ENCODE results near the gene GLRX5.
"Not testable (repeated sequence)": the region's sequence is repeated elsewhere in the genome, so short reads cannot be mapped to it uniquely, and the experiment has no call there.

Gene GLRX5

DNA sequence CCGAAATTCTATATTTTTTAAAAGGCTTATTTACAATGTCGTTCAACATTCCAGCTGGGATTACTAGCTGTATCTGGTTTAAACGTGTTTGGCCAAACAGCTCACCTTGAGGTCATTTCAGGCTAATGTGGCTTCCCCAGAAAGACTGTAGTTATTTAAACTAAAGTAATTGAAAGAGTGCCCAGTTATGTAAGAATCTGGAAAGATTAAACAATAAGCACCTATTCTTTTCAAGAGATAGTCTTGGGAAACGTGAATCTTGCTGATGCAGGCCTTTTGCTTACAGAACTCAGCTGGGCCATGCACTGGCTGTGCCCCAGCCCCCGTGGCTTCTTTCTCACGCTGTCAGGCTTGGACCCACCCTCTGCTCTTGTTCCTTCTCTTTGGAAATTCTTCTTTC lies 24.4 kb downstream of the GLRX5 start:
- H3K27me3 ChIP-seq (ENCODE audit: insufficient read depth, low read length) = peaks cover 8% of the 10 kb centered on the region; the same call in 1 of the 2 replicates
- no peaks in the 10 kb centered on the region for H3K36me3 ChIP-seq (ENCODE audit: insufficient read depth, low read length)
- no peak overlapping the region for H3K27ac ChIP-seq (ENCODE audit: low read depth, low read length)
- H3K79me2 ChIP-seq (ENCODE audit: control insufficient read depth, insufficient read depth, low read length, unreplicated experiment) = no peaks in the 10 kb centered on the region
- no peak overlapping the region for H3K4me3 ChIP-seq (ENCODE audit: low read depth, low read length)
- no peak overlapping the region for H2AFZ ChIP-seq (ENCODE audit: low read length, unreplicated experiment)
- no peaks in the 10 kb centered on the region for H3K4me1 ChIP-seq (ENCODE audit: control insufficient read depth, insufficient read depth, low read length, unreplicated experiment)

DNA sequence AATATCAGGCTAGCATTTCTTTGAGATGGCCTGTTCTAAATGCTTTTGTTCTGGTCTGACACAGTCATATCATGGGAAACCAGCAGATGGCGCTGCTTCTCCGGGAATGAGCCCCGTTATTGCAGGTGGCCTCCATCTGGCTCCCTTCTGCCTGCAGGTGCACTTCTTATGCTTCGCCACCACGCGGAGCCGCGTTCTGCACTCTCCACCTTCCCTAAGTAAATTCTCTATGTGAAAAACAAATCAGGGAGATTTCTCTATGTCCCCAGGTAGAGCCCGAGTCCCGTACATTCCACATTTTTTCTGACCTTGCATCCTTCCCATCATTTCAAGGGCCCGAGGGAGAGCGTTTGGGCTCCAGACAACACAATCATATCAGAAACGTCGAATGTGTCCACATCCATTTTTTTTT lies 26.2 kb downstream of the GLRX5 start:
- H3K79me2 ChIP-seq (ENCODE audit: control insufficient read depth, insufficient read depth, low read length, unreplicated experiment) = no peaks in the 10 kb centered on the region
- no peak overlapping the region for H3K4me3 ChIP-seq (ENCODE audit: low read depth, low read length)
- no peaks in the 10 kb centered on the region for H3K4me1 ChIP-seq (ENCODE audit: control insufficient read depth, insufficient read depth, low read length, unreplicated experiment)
- peaks cover 8% of the 10 kb centered on the region; the same call in 1 of the 2 replicates for H3K27me3 ChIP-seq (ENCODE audit: insufficient read depth, low read length)
- no peak overlapping the region for H2AFZ ChIP-seq (ENCODE audit: low read length, unreplicated experiment)
- H3K27ac ChIP-seq (ENCODE audit: low read depth, low read length) = no peak overlapping the region
- H3K36me3 ChIP-seq (ENCODE audit: insufficient read depth, low read length) = no peaks in the 10 kb centered on the region

DNA sequence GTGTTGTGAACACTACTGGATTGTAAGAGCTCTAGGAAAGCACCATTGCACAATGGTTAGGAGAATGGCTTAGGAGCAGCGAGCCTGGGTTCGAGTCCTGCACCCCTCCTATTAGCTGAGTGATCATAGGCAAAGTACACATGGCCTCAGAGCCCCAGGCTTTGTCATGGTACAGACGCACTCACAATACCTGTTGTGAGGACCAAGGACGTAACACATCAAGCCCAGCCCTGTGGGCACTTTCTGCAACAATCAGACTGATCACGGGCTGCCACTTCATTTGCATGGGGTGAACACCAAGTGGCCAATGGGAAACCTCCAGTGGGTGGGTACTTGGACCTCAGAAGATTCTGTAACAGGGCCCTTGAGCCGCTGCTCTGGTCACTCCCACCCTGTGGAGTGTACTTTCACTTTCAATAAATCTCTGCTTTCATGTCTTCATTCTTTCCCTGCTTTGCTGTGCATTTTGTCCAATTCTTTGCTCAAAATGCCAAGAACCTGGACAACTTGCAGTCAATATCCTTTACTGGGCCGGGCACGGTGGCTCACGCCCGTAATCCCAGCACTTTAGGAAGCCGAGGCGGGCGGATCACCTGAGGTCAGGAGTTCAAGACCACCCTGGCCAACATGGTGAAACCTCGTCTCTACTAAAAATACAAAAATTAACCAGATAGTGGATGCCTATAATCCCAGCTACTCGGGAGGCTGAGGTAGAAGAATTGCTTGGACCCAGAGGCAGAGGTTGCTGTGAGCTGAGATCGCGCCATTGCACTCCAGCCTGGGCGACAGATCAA lies 28.2 kb downstream of the GLRX5 start:
- Histone ChIP-seq H3K36me3 (ENCODE audit: insufficient read depth, low read length) (no peaks in the 10 kb centered on the region), H3K79me2 (ENCODE audit: control insufficient read depth, insufficient read depth, low read length, unreplicated experiment) (no peaks in the 10 kb centered on the region), H3K27ac (ENCODE audit: low read depth, low read length) (no peak overlapping the region), H2AFZ (ENCODE audit: low read length, unreplicated experiment) (no peak overlapping the region), H3K4me3 (ENCODE audit: low read depth, low read length) (0 out of 2 replicates have a peak overlapping the region, but pooled peaks have one; percentile 15), H3K27me3 (ENCODE audit: insufficient read depth, low read length) (peaks cover 9% of the 10 kb centered on the region; the same call in 1 of the 2 replicates), H3K4me1 (ENCODE audit: control insufficient read depth, insufficient read depth, low read length, unreplicated experiment) (no peaks in the 10 kb centered on the region)

DNA sequence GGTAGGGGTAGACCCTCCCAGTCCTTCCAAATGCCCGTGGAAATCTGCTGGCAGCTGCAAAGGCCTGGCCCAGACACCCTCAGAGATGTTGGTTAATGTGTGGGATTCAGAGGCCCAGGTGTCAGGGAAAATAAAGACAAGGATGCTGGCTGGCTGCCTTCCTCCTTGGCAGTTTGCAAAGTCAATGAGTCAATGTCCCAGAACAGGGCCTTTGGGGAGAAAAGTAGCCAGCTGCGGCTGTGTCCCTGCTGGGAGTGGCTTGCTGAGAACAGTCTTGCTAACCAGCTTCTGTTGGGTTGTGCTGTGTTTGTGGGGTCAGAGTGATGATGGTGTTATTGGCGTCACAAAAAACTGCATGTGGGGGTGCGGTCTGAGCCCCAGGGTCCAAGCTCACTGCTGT lies 29.2 kb downstream of the GLRX5 start:
- H3K27ac ChIP-seq (ENCODE audit: low read depth, low read length) = no peak overlapping the region
- H3K27me3 ChIP-seq (ENCODE audit: insufficient read depth, low read length) = peaks cover 19% of the 10 kb centered on the region; the same call in 1 of the 2 replicates
- H3K4me1 ChIP-seq (ENCODE audit: control insufficient read depth, insufficient read depth, low read length, unreplicated experiment) = no peaks in the 10 kb centered on the region
- H3K4me3 ChIP-seq (ENCODE audit: low read depth, low read length) = no peak overlapping the region
- H3K36me3 ChIP-seq (ENCODE audit: insufficient read depth, low read length) = no peaks in the 10 kb centered on the region
- no peak overlapping the region for H2AFZ ChIP-seq (ENCODE audit: low read length, unreplicated experiment)
- no peaks in the 10 kb centered on the region for H3K79me2 ChIP-seq (ENCODE audit: control insufficient read depth, insufficient read depth, low read length, unreplicated experiment)

DNA sequence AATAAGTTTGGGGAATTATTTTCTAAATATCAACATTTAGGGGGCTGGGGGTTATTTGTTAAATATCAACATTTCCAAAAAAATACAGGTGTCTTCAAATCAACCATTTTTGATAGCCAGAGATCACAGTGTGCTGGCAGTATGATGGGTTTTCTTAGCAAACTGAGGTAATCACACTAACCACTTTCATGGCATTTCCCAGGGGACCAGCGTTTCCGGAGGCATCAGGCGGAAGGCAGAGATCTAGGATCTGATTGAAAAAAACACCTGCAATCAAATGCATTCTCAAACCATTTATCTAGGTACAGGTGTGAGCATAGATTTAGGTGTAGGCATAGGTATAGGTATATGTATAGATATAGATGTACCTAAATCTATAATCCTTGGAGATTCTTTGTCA lies 34.6 kb downstream of the GLRX5 start:
- Histone ChIP-seq H3K27ac (ENCODE audit: low read depth, low read length) (no peak overlapping the region), H2AFZ (ENCODE audit: low read length, unreplicated experiment) (no peak overlapping the region), H3K4me1 (ENCODE audit: control insufficient read depth, insufficient read depth, low read length, unreplicated experiment) (no peaks in the 10 kb centered on the region), H3K79me2 (ENCODE audit: control insufficient read depth, insufficient read depth, low read length, unreplicated experiment) (no peaks in the 10 kb centered on the region), H3K36me3 (ENCODE audit: insufficient read depth, low read length) (no peaks in the 10 kb centered on the region), H3K4me3 (ENCODE audit: low read depth, low read length) (no peak overlapping the region), H3K27me3 (ENCODE audit: insufficient read depth, low read length) (peaks cover 32% of the 10 kb centered on the region)

DNA sequence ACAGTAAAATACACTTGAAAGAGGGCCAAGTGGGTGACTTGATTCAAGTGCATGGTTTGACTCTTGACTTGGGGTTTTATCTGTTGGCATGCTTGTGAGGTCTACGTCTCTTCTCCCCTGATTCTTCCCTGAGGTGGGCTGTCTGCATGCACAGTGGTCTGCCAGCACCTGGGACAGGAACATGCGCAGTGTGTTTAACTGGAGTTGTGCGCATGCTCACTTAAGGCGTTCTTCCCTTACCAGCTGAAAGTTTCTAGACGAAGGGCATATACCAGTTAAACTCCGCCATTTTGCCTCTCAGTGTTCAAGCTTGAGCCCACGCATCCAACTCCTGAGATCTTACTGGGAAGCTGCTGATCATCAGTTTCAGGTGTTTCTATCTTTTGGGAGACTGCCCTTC lies 38.5 kb downstream of the GLRX5 start:
- Histone ChIP-seq H3K79me2 (ENCODE audit: control insufficient read depth, insufficient read depth, low read length, unreplicated experiment) (no peaks in the 10 kb centered on the region), H3K36me3 (ENCODE audit: insufficient read depth, low read length) (no peaks in the 10 kb centered on the region), H3K27ac (ENCODE audit: low read depth, low read length) (no peak overlapping the region), H2AFZ (ENCODE audit: low read length, unreplicated experiment) (no peak overlapping the region), H3K27me3 (ENCODE audit: insufficient read depth, low read length) (peaks cover 55% of the 10 kb centered on the region), H3K4me3 (ENCODE audit: low read depth, low read length) (no peak overlapping the region), H3K4me1 (ENCODE audit: control insufficient read depth, insufficient read depth, low read length, unreplicated experiment) (no peaks in the 10 kb centered on the region)

DNA sequence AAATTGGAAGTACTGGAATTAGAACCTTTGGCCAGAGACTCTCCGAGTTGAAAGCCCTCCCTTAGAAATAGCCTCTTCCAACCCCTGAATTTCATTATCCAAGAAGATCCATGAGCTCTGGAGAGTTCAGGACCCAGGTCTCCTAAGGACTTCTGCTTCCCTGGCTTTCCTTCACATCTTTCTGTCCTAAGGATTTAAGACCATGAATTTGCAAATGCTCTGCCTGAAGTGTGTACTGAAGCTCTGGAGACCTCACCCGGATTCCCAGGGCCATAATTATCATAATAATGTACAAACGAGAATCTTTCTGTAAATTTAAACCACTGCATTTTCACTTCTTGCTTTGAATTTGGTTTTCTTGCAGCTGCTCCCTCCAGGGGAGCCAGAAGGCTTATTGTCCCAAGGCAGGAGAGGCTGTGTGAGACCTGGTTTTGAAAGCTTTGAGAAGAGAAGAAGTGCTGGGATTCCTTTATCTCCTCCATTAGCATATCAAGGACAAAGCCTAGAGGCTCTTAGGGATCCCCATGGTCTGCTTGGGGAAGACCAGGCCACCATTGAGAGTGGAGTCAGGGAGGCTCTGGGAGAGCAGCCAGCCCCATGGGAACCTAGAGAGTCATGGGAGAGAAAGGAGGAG lies 41.1 kb downstream of the GLRX5 start:
- Histone ChIP-seq H3K79me2 (ENCODE audit: control insufficient read depth, insufficient read depth, low read length, unreplicated experiment) (no peaks in the 10 kb centered on the region), H3K27ac (ENCODE audit: low read depth, low read length) (no peak overlapping the region), H2AFZ (ENCODE audit: low read length, unreplicated experiment) (no peak overlapping the region), H3K36me3 (ENCODE audit: insufficient read depth, low read length) (no peaks in the 10 kb centered on the region), H3K27me3 (ENCODE audit: insufficient read depth, low read length) (peaks cover 41% of the 10 kb centered on the region), H3K4me1 (ENCODE audit: control insufficient read depth, insufficient read depth, low read length, unreplicated experiment) (no peaks in the 10 kb centered on the region), H3K4me3 (ENCODE audit: low read depth, low read length) (no peak overlapping the region)

DNA sequence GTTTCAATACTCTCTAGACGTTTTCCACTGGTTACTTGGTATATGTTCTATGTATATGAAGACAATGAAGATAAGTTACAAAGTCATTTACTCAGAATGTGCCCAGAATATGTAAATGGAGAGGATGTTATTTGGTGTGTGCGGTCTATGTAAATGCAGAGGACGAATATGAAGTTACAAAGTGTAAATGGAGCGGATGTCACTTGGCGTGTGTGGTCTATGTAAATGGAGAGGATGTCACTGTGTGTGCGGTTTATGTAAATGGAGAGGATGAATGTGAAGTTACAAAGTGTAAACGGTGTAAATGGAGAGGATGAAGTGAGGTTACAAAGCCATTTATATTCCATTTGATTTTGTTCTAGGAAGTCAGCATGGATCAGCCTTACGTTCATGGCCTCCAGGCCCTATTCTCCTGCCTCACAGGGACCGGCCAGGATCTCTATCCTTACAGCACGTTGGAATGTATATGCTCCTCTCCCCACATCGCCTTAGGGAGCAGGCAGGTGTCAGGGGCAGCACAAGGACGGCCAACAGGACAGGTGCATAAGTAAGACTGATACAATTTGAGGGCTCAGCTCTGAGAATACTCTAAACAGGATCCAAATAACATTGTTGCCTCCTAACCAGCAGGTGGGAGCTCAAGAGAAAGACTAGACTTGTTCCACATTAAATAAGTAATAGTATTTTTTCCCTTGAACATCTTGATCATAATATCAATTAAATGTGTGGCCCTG lies 42.4 kb downstream of the GLRX5 start:
- Histone ChIP-seq H3K4me1 (ENCODE audit: control insufficient read depth, insufficient read depth, low read length, unreplicated experiment) (no peaks in the 10 kb centered on the region), H3K36me3 (ENCODE audit: insufficient read depth, low read length) (no peaks in the 10 kb centered on the region), H3K4me3 (ENCODE audit: low read depth, low read length) (no peak overlapping the region), H3K27ac (ENCODE audit: low read depth, low read length) (no peak overlapping the region), H3K27me3 (ENCODE audit: insufficient read depth, low read length) (peaks cover 44% of the 10 kb centered on the region), H3K79me2 (ENCODE audit: control insufficient read depth, insufficient read depth, low read length, unreplicated experiment) (no peaks in the 10 kb centered on the region), H2AFZ (ENCODE audit: low read length, unreplicated experiment) (no peak overlapping the region)

DNA sequence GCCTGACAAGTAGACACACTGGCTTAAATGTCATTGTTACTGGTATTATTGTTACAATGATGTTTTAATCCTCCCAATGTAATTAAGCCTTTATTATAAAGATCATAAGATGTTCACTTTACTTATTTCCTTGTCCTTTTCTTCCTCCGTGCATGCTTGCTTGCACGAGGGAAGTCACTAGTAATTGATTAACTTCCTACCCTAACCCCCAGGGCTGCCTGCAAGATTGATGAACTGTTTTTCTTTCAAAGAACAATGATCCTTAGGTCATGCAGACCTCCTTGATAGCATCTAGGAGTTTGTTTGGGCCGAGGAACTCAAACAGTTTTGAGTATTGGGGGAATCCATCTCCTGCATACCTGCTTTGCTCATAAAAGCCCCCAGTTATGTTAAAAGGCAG lies 43.0 kb downstream of the GLRX5 start:
- Histone ChIP-seq H3K27me3 (ENCODE audit: insufficient read depth, low read length) (peaks cover 44% of the 10 kb centered on the region), H3K4me3 (ENCODE audit: low read depth, low read length) (no peak overlapping the region)

DNA sequence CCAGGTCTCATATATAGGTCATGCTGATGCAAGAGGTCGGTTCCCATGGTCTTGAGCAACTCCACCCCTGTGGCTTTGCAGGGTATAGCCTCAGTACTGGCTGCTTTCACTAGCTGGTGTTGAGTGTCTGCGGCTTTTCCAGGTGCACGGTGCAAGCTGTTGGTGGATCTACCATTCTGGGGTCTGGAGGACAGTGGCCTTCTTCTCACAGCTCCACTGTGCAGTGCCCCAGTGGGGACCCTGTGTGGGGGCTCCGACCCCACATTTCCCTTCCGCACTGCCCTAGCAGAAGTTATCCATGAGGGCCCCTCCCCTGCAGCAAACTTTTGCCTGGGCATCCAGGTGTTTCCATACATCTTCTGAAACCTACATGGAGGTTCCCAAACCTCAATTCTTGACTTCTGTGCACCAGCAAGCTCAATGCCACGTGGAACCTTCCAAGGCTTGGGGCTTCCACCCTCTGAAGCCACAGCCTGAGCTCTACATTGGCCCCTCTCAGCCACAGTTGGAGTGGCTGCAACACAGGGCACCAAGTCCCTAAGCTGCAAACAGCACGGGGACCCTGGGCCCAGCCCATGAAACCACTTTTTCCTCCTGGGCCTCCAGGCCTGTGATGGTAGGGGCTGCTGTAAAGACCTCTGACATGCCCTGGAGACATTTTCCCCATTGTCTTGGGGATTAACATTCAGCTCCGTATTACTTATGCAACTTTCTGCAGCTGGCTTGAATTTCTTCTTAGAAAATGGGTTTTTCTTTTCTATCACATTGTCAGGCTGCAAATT lies 49.2 kb downstream of the GLRX5 start:
- H3K27ac ChIP-seq (ENCODE audit: low read depth, low read length) = not testable (repeated sequence)
- peaks cover 10% of the 10 kb centered on the region for H3K27me3 ChIP-seq (ENCODE audit: insufficient read depth, low read length)

More for the DNA sequence above, 43.0 kb downstream of the GLRX5 start:
- Histone ChIP-seq H2AFZ (ENCODE audit: low read length, unreplicated experiment) (no peak overlapping the region), H3K36me3 (ENCODE audit: insufficient read depth, low read length) (no peaks in the 10 kb centered on the region), H3K79me2 (ENCODE audit: control insufficient read depth, insufficient read depth, low read length, unreplicated experiment) (no peaks in the 10 kb centered on the region), H3K27ac (ENCODE audit: low read depth, low read length) (no peak overlapping the region), H3K4me1 (ENCODE audit: control insufficient read depth, insufficient read depth, low read length, unreplicated experiment) (no peaks in the 10 kb centered on the region)

More for the DNA sequence above, 49.2 kb downstream of the GLRX5 start:
- not testable (repeated sequence) for H2AFZ ChIP-seq (ENCODE audit: low read length, unreplicated experiment); H3K36me3 ChIP-seq (ENCODE audit: insufficient read depth, low read length); H3K79me2 ChIP-seq (ENCODE audit: control insufficient read depth, insufficient read depth, low read length, unreplicated experiment); H3K4me3 ChIP-seq (ENCODE audit: low read depth, low read length); H3K4me1 ChIP-seq (ENCODE audit: control insufficient read depth, insufficient read depth, low read length, unreplicated experiment)
